GM12878 (cell line): ENCODE results near the gene ROR2. TPM values are rescaled to one million over a fixed set of nuclear protein-coding genes. Genes with fewer than 3 reads are reported as not detected.

Experiments used
- ATAC-seq: fragments of 200-7000 bp; cut with Tn5 transposase; 3 replicates; pipeline ENCODE4 v1.9.1; 2020; ENCODE audit warnings: mild to moderate bottlenecking, moderate library complexity
- BruUV-seq: library from RNA; stranded (reverse); fragments of 400-500 nt; replicated peaks from 2 replicates; lab custom pipeline; 2021; lab: Mats Ljungman, UMichigan
- CTCF ChIA-PET: fragments of 300-600 bp; sonication (Branson Sonifier 250); formaldehyde crosslinking; extraction: SDS; loops from one replicate; lab custom pipeline; 2021; ENCODE audit warnings: inconsistent platforms; lab: Yijun Ruan, JAX
- POLR2A ChIA-PET: fragments of 350-600 bp; formaldehyde crosslinking; extraction: SDS; loops from one replicate; lab custom pipeline; 2021; ENCODE audit warnings: inconsistent platforms; lab: Charles Lee
- RAD21 ChIA-PET: fragments of 300-600 bp; sonication (Branson Sonifier 250); formaldehyde crosslinking; loops from one replicate; lab custom pipeline; 2023; ENCODE audit warnings: antibody characterized with exemption; ENCODE audit not compliant: unreplicated experiment; lab: Charles Lee
- SMC1A ChIA-PET: fragments of 300-600 bp; sonication (Branson Sonifier 250); formaldehyde crosslinking; loops from one replicate; lab custom pipeline; 2023; ENCODE audit not compliant: unreplicated experiment, uncharacterized antibody; lab: Charles Lee
- DNase-seq: peaks from one replicate; pipeline ENCODE4 v3.0.0-alpha.2; 2011; ENCODE audit warnings: low read depth, low spot score
- FAIRE-seq: peaks from 3 replicates; lab custom pipeline; 2011; peaks lifted over from hg19 to GRCh38; lab: Jason Lieb, UNC
- H2AFZ ChIP-seq: 2 replicates; pipeline ENCODE4 v1.6.0; 2011; ENCODE audit warnings: low read depth, low read length, control low read depth; ENCODE audit not compliant: control insufficient read depth
- H3K27ac ChIP-seq: 2 replicates; pipeline ENCODE4 v1.5.1; 2011; ENCODE audit warnings: control low read depth; ENCODE audit not compliant: control insufficient read depth, insufficient read depth
- H3K27me3 ChIP-seq, 2 experiments: replicated peaks in 1 of 2; 2 replicates each; pipeline versions ENCODE4 v1.6.0 to v1.6.1; 2011; ENCODE audit warnings: low read length in 1 of 2; ENCODE audit not compliant: control insufficient read depth in 2 of 2, insufficient read depth in 2 of 2
- H3K36me3 ChIP-seq, 2 experiments: 2 replicates each; pipeline ENCODE4 v1.5.1; 2011; ENCODE audit warnings: low read length in 1 of 2; ENCODE audit not compliant: control insufficient read depth in 2 of 2, insufficient read depth in 2 of 2
- H3K4me1 ChIP-seq: 2 replicates; pipeline ENCODE4 v1.6.1; 2011; ENCODE audit warnings: mild to moderate bottlenecking, low read length, moderate library complexity, mixed read lengths; ENCODE audit not compliant: control insufficient read depth, insufficient read depth
- H3K4me2 ChIP-seq: 2 replicates; pipeline ENCODE4 v1.6.0; 2011; ENCODE audit warnings: control low read depth; ENCODE audit not compliant: control insufficient read depth, insufficient read depth
- H3K4me3 ChIP-seq: fragments of 200-600 bp; sonication (generic); 2 replicates; pipeline ENCODE4 v1.5.1; 2016
- H3K79me2 ChIP-seq: 2 replicates; pipeline ENCODE4 v1.6.0; 2011; ENCODE audit warnings: low read length; ENCODE audit not compliant: control insufficient read depth, insufficient read depth
- H3K9ac ChIP-seq: 2 replicates; pipeline ENCODE4 v1.8.0; 2011; ENCODE audit warnings: low read length, control low read depth, mixed read lengths; ENCODE audit not compliant: control insufficient read depth, insufficient read depth
- H3K9me3 ChIP-seq: replicated peaks from 3 replicates; pipeline ENCODE4 v1.5.1; 2011; ENCODE audit warnings: mild to moderate bottlenecking, low read length; ENCODE audit not compliant: control insufficient read depth, insufficient read depth
- H4K20me1 ChIP-seq: 2 replicates; pipeline ENCODE4 v1.6.0; 2011; ENCODE audit not compliant: control insufficient read depth, insufficient read depth
- EP300 ChIP-seq, 2 experiments: fragments of 150-350 bp in 1 of 2; IDR thresholded peaks; 2 replicates each; pipeline ENCODE4 v1.6.1; 2011 to 2012; ENCODE audit warnings: low read depth in 2 of 2, low read length in 2 of 2, borderline replicate concordance in 1 of 2, improper control_type of control experiment in 1 of 2, inconsistent platforms in 1 of 2; ENCODE audit not compliant: control insufficient read depth in 1 of 2
- MXI1 ChIP-seq: fragments of 150-350 bp; IDR thresholded peaks from 2 replicates; pipeline ENCODE4 v1.6.1; 2011; ENCODE audit warnings: low read depth, mild to moderate bottlenecking, inconsistent platforms, low read length, improper control_type of control experiment
- SMC3 ChIP-seq: IDR thresholded peaks from 2 replicates; pipeline ENCODE4 v1.6.1; 2011; ENCODE audit warnings: low read length, improper control_type of control experiment, borderline replicate concordance
- SRF ChIP-seq, 2 experiments: IDR thresholded peaks; 2 replicates each; pipeline ENCODE4 v1.6.1; 2011; ENCODE audit warnings: low read depth in 2 of 2, low read length in 2 of 2, mild to moderate bottlenecking in 1 of 2, moderate library complexity in 1 of 2
- WGBS: methylation state at CpG from one replicate; pipeline ENCODE4 v1.1.6; 2016; ENCODE audit warnings: low lambda C conversion rate; ENCODE audit not compliant: insufficient replicate concordance, insufficient coverage; ENCODE audit errors: missing lambda C conversion rate; 5-methylcytosine and 5-hydroxymethylcytosine counted together
- in situ Hi-C: fragments of 300-500 bp; cut with MboI; formaldehyde crosslinking; loops from 9 replicates; pipeline ENCODE4 v1.14.3; 2018; ENCODE audit warnings: mixed read lengths
- intact Hi-C: fragments of 100-400 bp; cut with micrococcal nuclease; formaldehyde crosslinking; loops from one replicate; pipeline ENCODE4 v1.14.2; 2022; ENCODE audit not compliant: unreplicated experiment
- polyA plus RNA-seq, 11 experiments: library from polyadenylated mRNA; depleted of rRNA in 4 of 11; unstranded in 6 of 11; stranded (reverse) in 5 of 11; fragments of >200 nt; fragmentation: Nextera tagmentation in 4 of 11; fragmentation: Illumina TruSeq in 1 of 11; extraction: Ambion mirVana in 4 of 11; extraction: Trizol in 1 of 11; gene quantifications; 1 replicate in 1 of 11; 2 replicates in 10 of 11; pipeline versions ENCODE4 v1.2.1 to v1.2.3, GENCODE V29; 2011 to 2016; ENCODE audit warnings: inconsistent platforms in 2 of 11, missing spikeins in 2 of 11, low read depth in 1 of 11
- total RNA-seq, 4 experiments: library from RNA; depleted of rRNA in 3 of 4; stranded (reverse); fragments of >200 nt in 3 of 4; fragmentation: Illumina TruSeq in 1 of 4; extraction: Trizol in 1 of 4; gene quantifications; 2 replicates each; pipeline versions ENCODE4 v1.2.1 to v1.2.3, GENCODE V29; 2013 to 2021
- TF ChIP-seq, protein P1 (sequence below): fragments of 450-650 bp; IDR thresholded peaks from 2 replicates; pipeline ENCODE4 v1.6.1; 2017; ENCODE audit warnings: mild to moderate bottlenecking, moderate library complexity

Gene ROR2
- total and polyA plus RNA-seq, 10 of the 15 experiments (the other 5 are each of a cell fraction or from before 2014, with no cell fraction given), result 0.03 to 0.05 TPM; not detected in 8

DNA sequence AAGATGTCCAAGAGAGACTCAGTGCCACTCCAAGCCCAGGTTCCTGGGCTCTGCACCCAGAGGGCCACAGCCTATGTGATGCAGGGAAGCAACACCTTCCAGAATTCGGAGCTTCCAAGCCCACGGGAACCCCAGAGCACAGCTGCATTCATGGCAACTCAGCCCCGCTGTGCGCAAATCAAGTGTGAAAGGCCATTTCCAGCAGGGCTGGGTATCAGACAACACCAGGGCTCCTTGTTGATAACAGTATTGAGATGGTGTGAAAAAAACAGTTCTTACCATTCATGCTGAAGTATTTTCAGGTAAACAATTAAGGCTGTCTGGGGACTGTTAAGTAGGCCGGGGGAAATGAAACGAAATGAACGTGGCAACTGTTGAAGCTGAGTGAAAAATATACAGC lies 10.1 kb downstream of the ROR2 start:
- DNase-seq (no peak), ATAC-seq (no peak), FAIRE-seq (no peak)
- Histone ChIP-seq H3K27ac (no peak overlapping the region), H3K9ac (no peak overlapping the region), H3K36me3 (no peaks in the 10 kb centered on the region), H3K79me2 (no peaks in the 10 kb centered on the region), H3K9me3 (no peaks in the 10 kb centered on the region; the same call in 2 of the 3 replicates), H3K4me1 (no peaks in the 10 kb centered on the region), H4K20me1 (no peaks in the 10 kb centered on the region), H3K4me2 (no peak overlapping the region), H3K27me3 (no peaks in the 10 kb centered on the region), H2AFZ (no peak overlapping the region), H3K4me3 (no peak overlapping the region)
- WGBS, result 55% methylated on average over 7 of the region's 7 CpGs
- ChIA-PET RAD21 (no interaction called here), POLR2A (no interaction called here), CTCF (no interaction called here), SMC1A (no interaction called here)
- TF ChIP-seq MXI1, result no peak
- TF ChIP-seq SRF (IDR thresholded peaks at IDR 0.05; ENCODE audit: low read depth in 2 of 2, low read length in 2 of 2), result no peak
- TF ChIP-seq, protein P1, sequence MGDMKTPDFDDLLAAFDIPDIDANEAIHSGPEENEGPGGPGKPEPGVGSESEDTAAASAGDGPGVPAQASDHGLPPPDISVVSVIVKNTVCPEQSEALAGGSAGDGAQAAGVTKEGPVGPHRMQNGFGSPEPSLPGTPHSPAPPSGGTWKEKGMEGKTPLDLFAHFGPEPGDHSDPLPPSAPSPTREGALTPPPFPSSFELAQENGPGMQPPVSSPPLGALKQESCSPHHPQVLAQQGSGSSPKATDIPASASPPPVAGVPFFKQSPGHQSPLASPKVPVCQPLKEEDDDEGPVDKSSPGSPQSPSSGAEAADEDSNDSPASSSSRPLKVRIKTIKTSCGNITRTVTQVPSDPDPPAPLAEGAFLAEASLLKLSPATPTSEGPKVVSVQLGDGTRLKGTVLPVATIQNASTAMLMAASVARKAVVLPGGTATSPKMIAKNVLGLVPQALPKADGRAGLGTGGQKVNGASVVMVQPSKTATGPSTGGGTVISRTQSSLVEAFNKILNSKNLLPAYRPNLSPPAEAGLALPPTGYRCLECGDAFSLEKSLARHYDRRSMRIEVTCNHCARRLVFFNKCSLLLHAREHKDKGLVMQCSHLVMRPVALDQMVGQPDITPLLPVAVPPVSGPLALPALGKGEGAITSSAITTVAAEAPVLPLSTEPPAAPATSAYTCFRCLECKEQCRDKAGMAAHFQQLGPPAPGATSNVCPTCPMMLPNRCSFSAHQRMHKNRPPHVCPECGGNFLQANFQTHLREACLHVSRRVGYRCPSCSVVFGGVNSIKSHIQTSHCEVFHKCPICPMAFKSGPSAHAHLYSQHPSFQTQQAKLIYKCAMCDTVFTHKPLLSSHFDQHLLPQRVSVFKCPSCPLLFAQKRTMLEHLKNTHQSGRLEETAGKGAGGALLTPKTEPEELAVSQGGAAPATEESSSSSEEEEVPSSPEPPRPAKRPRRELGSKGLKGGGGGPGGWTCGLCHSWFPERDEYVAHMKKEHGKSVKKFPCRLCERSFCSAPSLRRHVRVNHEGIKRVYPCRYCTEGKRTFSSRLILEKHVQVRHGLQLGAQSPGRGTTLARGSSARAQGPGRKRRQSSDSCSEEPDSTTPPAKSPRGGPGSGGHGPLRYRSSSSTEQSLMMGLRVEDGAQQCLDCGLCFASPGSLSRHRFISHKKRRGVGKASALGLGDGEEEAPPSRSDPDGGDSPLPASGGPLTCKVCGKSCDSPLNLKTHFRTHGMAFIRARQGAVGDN, result no peak
- no peak for TF ChIP-seq SMC3
- TF ChIP-seq EP300 (IDR thresholded peaks at IDR 0.05; ENCODE audit: borderline replicate concordance in 1 of 2, control insufficient read depth in 1 of 2, low read depth in 2 of 2, low read length in 2 of 2), result no peak
- intact Hi-C loops, result no loop called here
- no TSS peak for BruUV-seq
- in situ Hi-C loops, result no loop called here
